HG03159 (cell line): ENCODE measurements around the gene SARS2.

Experiments used
- ATAC-seq: cut with Tn5 transposase; IDR thresholded peaks from one replicate; pipeline ENCODE4 v1.9.1; 2021; ENCODE audit warnings: mild to moderate bottlenecking, moderate library complexity; ENCODE audit not compliant: unreplicated experiment

SARS2 gene

GRCh38 chr19:38918526-38918925 is 12.0 kb downstream of the SARS2 start:
- ATAC-seq: no peak

DNA sequence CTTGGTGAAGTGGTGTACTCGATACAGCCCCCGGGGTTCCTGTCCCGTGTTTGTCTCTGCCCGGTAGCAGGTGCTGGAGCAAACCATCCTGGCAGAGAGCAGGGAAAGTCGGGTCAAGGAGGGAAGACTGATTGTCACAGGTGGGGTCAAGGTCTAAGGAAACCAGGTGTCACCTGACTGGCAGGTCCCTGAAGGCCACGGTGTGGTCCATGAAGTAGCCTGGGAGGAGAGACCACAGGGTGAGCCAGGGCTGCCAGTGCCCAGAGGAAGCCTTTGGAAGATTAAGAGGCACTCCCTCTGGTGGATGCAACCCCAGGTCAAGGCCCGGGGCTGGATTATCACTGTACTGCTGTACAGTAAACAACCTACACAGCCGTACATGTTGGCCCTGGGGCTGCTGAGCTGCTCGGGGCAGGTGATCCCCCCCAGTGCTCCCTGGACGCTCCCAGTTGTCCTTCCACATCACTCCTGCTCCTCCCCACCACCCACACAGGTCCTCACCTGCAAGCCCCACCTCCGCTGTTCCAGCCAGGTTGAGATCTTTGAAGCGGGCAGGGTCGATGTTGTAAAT is 12.6 kb downstream of the SARS2 start:
- no peak for ATAC-seq

DNA sequence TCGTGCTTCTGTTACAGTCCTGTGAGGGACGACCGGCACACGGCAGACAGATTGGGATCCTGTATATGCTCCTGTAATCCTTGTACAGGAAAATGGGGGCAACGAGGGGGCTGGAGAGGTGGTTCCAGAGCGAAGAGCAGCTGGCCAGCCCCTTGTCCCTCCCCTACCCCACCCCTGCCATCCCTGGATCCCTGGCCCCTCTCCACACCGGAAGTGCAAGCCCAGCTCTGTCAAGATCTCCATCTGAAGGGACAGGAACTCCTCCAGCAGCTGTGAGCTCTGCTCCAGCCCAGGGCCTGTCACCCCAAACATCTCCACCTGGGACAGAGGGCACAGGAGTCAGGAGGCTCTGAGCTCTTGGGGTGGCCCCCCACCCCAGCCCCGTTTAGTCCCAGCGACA is 13.0 kb downstream of the SARS2 start:
- no peak for ATAC-seq

DNA sequence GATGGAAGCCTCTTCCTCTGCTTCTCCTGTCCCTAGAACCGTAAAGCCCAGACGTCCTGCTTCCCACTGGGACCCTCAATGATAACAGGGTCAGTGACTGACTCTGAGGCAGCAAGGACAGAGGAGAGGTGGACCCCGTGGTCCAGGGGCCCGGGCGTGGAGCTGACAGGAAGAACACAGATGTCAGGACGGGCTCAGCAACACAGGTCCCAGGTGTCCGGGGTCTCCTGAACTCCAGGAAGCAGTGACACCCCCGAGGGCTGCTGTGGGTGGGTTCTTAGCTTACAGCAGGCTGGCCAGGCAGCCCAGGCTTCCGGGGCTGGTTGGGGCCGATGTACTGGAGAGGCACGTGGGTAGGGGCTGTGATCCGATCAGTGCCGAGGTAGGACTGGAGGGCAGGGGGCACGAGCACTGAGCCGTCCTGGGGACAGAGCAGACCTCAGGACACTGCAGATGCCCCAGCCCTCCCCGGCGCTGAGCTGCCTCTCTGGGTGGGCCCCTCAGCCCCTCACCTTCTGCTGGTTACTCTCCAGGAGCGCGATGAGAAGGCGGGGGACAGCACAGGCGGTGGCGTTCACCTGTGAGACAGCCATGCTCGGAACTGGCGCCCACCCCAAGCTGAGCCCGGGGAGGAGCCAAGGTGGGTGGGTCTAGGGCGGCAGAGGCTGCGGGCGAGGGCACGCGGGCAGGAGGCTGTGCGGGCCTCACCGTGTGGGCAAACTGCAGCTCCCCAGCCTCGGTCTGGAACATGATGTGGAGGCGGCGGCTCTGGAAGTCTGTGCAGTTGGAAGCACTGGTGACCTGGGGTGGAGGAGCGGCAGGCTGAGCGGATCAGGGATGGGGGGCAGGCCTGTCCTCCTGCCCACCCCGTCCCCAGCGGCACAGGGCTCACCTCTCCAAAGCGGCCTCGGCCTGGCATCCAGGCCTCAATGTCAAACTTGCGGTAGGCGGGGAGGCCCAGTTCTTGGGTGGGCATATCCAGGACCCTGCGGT is 14.9 kb downstream of the SARS2 start:
- no peak for ATAC-seq

DNA sequence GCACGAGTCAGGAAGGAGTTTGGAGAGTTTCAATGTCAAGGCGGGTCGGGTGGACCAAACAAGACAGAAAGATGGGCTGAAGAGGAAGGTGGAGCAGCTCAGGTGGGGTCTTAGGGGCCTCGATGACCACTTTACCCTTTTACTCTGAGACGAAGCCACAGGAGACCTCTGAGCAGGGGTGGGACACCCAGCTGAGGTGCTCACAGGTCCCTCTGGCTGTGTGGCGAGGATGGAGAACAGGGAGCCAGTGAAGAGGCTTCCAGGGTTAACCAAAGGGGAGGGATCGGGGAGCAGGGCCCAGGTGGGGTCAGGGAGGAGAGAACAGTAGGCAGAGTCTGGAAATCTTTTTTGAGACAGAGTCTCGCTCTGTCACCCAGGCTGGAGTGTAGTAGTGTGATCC is 16.6 kb downstream of the SARS2 start:
- no peak for ATAC-seq

GRCh38 chr19:38912600-38913514 is 17.7 kb downstream of the SARS2 start:
- no peak for ATAC-seq

GRCh38 chr19:38911388-38912001 is 19.1 kb downstream of the SARS2 start:
- no peak for ATAC-seq

- ATAC-seq: no peak
Measured at GRCh38 chr19:38910488-38910887, 20.1 kb downstream of the SARS2 start.

GRCh38 chr19:38908911-38909310 is 21.7 kb downstream of the SARS2 start:
- ATAC-seq: no peak

GRCh38 chr19:38907670-38908069 is 22.9 kb downstream of the SARS2 start:
- no peak for ATAC-seq

DNA sequence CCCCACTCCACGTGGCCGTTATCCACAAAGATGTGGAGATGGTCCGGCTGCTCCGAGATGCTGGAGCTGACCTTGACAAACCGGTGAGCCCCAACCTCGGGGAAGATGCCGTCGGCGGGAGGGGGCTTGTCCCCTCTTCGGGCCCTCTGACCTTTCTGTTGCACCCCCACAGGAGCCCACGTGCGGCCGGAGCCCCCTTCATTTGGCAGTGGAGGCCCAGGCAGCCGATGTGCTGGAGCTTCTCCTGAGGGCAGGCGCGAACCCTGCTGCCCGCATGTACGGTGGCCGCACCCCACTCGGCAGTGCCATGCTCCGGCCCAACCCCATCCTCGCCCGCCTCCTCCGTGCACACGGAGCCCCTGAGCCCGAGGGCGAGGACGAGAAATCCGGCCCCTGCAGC is 23.3 kb downstream of the SARS2 start:
- ATAC-seq: no peak

- no peak for ATAC-seq
Measured at GRCh38 chr19:38905620-38906019, 24.9 kb downstream of the SARS2 start.

- ATAC-seq: no peak
Measured at GRCh38 chr19:38904581-38905539, 25.7 kb downstream of the SARS2 start.

DNA sequence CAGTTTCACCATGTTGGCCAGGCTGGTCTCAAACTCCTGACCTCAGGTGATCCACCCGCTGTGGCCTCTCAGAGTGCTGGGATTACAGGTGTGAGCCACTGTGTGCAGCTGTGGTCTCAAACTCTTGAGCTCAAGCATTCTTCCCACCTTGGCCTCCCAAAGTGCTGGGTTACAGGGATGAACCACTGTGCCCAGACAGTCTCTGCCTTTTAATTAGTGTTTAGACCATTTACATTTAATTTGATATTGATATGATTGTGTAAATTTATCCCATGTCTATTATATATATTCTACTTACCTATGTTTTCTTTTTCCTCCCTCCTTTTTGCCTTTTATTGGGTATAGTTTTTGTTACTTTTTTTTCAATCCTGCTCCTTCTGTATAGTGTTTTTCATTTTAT is 28.9 kb downstream of the SARS2 start:
- no peak for ATAC-seq

DNA sequence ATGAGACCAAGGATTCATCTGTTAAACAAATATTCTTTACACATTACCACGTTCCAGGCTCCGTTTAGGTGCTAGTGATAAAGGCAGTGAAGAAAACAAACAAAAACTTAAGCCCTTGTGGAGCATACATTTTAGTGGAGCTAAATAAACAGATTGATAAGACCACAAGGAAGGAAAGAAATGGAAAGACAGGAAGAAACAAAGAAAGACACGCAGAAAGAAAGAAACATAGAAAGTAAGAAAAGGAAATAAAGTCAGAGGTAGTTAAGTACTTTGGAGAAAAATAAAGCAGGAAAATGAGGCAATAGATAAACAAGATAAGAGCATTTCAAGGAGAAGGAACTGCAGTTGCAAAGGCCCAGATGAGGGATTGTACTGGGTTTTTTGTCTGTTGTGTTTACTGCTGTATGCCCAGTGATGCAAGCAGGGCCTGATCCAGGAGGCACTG is 29.8 kb downstream of the SARS2 start:
- ATAC-seq: no peak

DNA sequence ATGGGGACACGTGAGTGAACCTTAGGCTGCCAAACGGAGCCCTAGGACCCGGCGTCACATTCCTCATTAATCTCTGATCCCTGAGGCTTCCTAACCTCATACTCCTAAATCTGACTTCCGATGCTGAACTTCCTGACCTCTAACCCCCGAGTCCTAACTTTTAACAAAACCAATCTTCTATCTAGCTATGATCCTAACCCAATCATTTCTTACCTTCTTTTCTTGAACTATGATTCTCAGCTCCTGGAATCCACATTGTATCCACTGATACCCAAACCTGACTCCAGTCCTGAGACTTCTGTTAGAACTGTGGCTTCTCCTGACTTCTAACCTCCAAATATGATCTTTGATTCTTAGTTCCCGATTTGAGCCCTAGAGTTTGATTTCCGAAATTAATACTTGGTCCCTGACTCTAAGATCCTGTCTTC is 30.3 kb downstream of the SARS2 start:
- no peak for ATAC-seq

GRCh38 chr19:38899447-38900201 is 30.9 kb downstream of the SARS2 start, which contains the start of the genes NFKBIB and SIRT2:
Gene NFKBIB (plus strand): TSS chr19:38899969. CDS start chr19:38900033, 64 bp downstream.
Gene SIRT2 (minus strand): TSS chr19:38899618. CDS start chr19:38899521, 97 bp downstream.
- peak; percentile 87 for ATAC-seq

DNA sequence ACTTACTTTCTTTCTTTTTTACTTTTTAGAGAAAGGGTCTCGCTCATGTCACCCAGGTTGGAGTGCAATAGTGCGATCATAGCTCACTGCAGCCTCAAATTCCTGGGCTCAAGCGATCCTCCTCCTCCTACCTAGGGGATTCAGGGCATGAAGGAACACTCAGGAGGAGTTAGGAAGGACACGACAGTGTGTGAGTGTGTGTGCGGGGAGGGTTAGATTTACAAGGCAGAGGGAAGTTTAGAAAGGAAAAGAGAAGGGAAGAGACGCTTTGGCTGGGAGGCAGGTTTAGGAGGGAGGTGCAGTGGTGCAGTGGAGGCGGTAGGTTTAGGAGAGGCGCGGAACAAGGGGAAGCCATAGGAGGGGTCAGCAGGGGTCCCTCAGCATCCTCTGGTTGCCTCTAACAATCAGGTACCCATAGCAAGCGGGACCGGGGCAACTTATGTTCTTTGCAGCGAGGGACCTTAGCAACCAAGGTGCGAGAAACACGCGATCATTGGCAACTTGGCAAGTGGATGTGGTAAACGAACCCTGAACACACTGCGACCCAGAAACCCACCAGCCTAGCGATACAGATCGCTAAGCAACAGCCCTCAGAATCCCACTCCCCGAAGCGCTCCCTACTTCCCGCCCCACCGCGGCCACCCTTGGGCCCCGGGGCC is 31.6 kb downstream of the SARS2 start:
- peak; percentile 1 for ATAC-seq
